NCI-H524 (cell line): ENCODE data around the gene HOXD12.

Source experiments
- DNase-seq, 2 experiments: peaks; one replicate each; lab custom pipeline; 2025; lab: John Stamatoyannopoulos, UW

The HOXD12 gene

GRCh38 chr2:176147800-176148496, 48.4 kb downstream of the HOXD12 start:
- DNase-seq, result no peak

GRCh38 chr2:176148751-176149421, 49.3 kb downstream of the HOXD12 start:
- no peak for DNase-seq

GRCh38 chr2:176149481-176149938, 49.9 kb downstream of the HOXD12 start:
- no peak for DNase-seq

- DNase-seq, result no peak
Measured at GRCh38 chr2:176149939-176150583, 50.5 kb downstream of the HOXD12 start.

GRCh38 chr2:176150584-176151441, 51.2 kb downstream of the HOXD12 start:
- DNase-seq, result no peak

- DNase-seq, result no peak
Measured at GRCh38 chr2:176151442-176152287, 52.1 kb downstream of the HOXD12 start, which contains the start of gene HOXD4. Gene HOXD4, plus strand, starts transcription at chr2:176151550. Its CDS starts 84 bp downstream, at chr2:176151634.
